ENCODE data around the gene PPM1E.
"Not testable (repeated sequence)": the region's sequence is repeated elsewhere in the genome, so short reads cannot be mapped to it uniquely, and the experiment has no call there.

Gene PPM1E

DNA sequence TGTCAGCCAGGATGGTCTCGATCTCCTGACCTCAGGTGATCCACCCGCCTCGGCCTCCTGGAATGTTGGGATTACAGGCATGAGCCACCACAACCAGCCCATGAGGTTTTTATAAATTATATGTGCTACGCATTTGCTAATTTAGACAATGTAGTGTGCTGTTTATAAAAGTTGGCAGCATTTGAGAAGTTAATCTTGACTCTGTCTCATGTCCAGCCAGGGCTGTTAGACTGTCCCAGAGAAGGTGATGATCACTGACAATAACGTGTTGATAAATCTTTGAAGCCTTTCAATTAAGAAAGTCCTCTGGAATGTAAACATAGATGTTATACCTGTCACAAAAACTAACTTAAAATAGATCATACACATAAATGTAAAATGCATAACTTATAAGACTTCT, 82.0 kb downstream of the PPM1E start:
- Histone ChIP-seq H3K4me3 (ENCODE audit: low read length in 2 of 2) (no peak overlapping the region), H3K27ac (ENCODE audit: low read length) (no peak overlapping the region), H3K4me1 (ENCODE audit: control insufficient read depth, insufficient read depth, low read length) (no peaks in the 10 kb centered on the region), H3K9ac (ENCODE audit: low read length in 2 of 2) (no peak overlapping the region), H3K9me3 (ENCODE audit: control insufficient read depth in 2 of 2, low read length in 2 of 2) (no peaks in the 10 kb centered on the region), H3K36me3 (ENCODE audit: control insufficient read depth in 2 of 2, insufficient read depth in 2 of 2, low read length in 2 of 2) (no peaks in the 10 kb centered on the region), H3K27me3 (ENCODE audit: control insufficient read depth in 1 of 2, insufficient read depth in 2 of 2, low read length in 2 of 2) (no peaks in the 10 kb centered on the region)

DNA sequence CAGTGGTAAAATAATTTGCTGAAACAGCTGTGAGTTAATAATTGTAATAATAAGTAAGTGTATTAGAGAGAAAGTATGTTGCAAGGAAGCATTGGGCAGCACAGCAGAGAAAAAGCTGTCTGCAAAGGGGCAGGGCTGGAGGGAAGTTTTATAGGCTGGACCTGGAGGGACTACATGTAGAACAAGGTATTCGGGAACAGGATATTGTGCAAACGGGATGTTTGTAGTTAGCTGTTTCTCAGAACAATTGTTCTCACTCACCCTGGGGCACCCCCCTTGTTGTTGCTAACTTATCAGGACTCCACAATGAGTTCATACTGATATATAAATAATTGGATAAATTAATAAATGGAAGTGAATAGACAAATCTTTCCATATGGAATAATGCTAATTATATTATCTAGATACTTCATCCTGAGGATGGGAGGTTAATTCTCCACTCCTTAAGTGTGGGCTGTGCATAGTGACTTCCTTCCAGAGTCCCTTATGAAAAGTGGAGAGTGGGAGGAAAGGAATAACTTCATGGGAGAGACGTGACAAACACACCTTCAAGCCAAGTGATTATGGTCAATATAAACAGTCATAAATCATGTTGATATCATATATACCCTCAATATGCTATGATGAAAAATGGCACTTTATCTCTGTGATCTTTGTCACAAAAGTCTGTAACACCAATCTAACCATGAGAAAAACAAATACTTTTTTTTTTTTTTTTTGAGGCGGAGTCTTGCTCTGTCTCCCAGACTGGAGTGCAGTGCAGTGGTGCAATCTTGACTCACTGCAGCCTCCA, 85.4 kb downstream of the PPM1E start:
- H3K9me3 ChIP-seq (ENCODE audit: control insufficient read depth in 2 of 2, low read length in 2 of 2): no peaks in the 10 kb centered on the region
- no peaks in the 10 kb centered on the region for H3K36me3 ChIP-seq (ENCODE audit: control insufficient read depth in 2 of 2, insufficient read depth in 2 of 2, low read length in 2 of 2)
- H3K27ac ChIP-seq (ENCODE audit: low read length): no peak overlapping the region
- H3K4me1 ChIP-seq (ENCODE audit: control insufficient read depth, insufficient read depth, low read length): no peaks in the 10 kb centered on the region
- no peak overlapping the region for H3K9ac ChIP-seq (ENCODE audit: low read length in 2 of 2)
- H3K4me3 ChIP-seq (ENCODE audit: low read length in 2 of 2): no peak overlapping the region
- H3K27me3 ChIP-seq (ENCODE audit: control insufficient read depth in 1 of 2, insufficient read depth in 2 of 2, low read length in 2 of 2): no peaks in the 10 kb centered on the region

DNA sequence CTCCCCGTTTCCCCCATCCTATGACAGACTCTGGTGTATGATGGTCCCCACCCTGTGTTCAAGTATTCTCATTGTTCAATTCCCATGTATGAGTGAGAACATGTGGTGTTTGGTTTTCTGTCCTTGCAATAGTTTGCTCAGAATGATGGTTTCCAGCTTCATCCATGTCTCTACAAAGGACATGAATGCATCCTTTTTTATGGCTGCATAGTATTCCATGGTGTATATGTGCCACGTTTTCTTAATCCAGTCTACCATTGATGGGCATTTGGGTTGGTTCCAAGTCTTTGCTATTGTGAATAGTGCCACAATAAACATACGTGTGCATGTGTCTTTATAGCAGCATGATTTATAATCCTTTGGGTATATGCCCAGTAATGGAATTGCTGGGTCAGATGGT, 90.8 kb downstream of the PPM1E start:
- H3K9me3 ChIP-seq (ENCODE audit: control insufficient read depth in 2 of 2, low read length in 2 of 2); H3K36me3 ChIP-seq (ENCODE audit: control insufficient read depth in 2 of 2, insufficient read depth in 2 of 2, low read length in 2 of 2); H3K9ac ChIP-seq (ENCODE audit: low read length in 2 of 2); H3K27me3 ChIP-seq (ENCODE audit: control insufficient read depth in 1 of 2, insufficient read depth in 2 of 2, low read length in 2 of 2); H3K27ac ChIP-seq (ENCODE audit: low read length); H3K4me1 ChIP-seq (ENCODE audit: control insufficient read depth, insufficient read depth, low read length); H3K4me3 ChIP-seq (ENCODE audit: low read length in 2 of 2): not testable (repeated sequence)

DNA sequence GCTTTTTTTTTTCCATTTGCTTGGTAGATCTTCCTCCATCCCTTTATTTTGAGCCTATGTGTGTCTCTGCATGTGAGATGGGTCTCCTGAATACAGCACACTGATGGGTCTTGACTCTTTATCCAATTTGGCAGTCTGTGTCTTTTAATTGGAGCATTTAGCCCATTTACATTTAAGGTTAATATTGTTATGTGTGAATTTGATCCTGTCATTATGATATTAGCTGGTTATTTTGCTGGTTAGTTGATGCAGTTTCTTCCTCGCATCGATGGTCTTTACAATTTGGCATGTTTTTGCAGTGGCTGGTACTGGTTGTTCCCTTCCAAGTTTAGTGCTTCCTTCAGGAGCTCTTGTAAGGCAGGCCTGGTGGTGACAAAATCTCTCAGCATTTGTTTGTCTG, 94.5 kb downstream of the PPM1E start:
- H3K27ac ChIP-seq (ENCODE audit: low read length); H3K9me3 ChIP-seq (ENCODE audit: control insufficient read depth in 2 of 2, low read length in 2 of 2); H3K27me3 ChIP-seq (ENCODE audit: control insufficient read depth in 1 of 2, insufficient read depth in 2 of 2, low read length in 2 of 2); H3K4me1 ChIP-seq (ENCODE audit: control insufficient read depth, insufficient read depth, low read length); H3K9ac ChIP-seq (ENCODE audit: low read length in 2 of 2); H3K36me3 ChIP-seq (ENCODE audit: control insufficient read depth in 2 of 2, insufficient read depth in 2 of 2, low read length in 2 of 2); H3K4me3 ChIP-seq (ENCODE audit: low read length in 2 of 2): not testable (repeated sequence)

DNA sequence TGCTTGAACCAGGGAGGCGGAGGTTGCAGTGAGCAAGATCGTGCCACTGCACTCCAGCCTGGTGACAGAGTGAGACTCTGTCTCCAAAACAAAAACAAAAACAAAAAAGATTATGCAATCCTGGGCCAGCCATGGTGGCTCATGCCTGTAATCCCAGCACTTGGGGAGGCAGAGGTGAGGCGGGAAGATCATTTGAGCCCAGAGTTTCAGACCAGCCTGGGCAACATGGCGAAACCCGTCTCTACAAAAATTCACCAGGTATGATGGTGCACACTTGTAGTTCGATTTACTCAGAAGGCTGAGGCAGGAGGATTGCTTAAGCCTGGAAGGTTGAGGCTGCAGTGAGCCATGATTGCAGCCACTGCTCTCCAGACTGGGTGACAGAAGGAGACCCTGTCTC, 109.6 kb downstream of the PPM1E start:
- no peak overlapping the region for H3K9ac ChIP-seq (ENCODE audit: low read length in 2 of 2)
- H3K27ac ChIP-seq (ENCODE audit: low read length): no peak overlapping the region
- no peak overlapping the region for H3K4me3 ChIP-seq (ENCODE audit: low read length in 2 of 2)
- no peaks in the 10 kb centered on the region for H3K36me3 ChIP-seq (ENCODE audit: control insufficient read depth in 2 of 2, insufficient read depth in 2 of 2, low read length in 2 of 2)
- H3K4me1 ChIP-seq (ENCODE audit: control insufficient read depth, insufficient read depth, low read length): no peaks in the 10 kb centered on the region
- no peaks in the 10 kb centered on the region for H3K27me3 ChIP-seq (ENCODE audit: control insufficient read depth in 1 of 2, insufficient read depth in 2 of 2, low read length in 2 of 2)
- no peaks in the 10 kb centered on the region for H3K9me3 ChIP-seq (ENCODE audit: control insufficient read depth in 2 of 2, low read length in 2 of 2)

DNA sequence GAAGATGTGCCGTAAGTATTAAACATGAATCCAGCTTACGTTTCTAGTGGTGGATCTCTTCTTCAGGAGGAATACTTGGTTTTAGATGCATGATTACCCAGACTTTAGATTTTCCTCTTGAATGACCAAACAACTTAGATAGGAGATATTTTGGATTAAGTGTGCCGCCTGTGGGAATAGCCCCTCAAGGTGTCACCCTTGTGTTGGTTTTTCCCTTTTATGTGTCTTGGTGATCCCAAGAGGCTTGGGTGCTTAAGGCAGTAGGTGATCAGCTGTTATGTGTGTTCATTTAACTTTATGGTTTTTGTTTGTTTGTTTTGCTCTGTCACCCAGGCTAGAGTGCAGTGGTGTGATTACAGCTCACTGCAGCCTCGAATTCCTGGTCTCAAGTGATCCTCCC, 115.1 kb downstream of the PPM1E start:
- H3K4me3 ChIP-seq (ENCODE audit: low read length in 2 of 2): no peak overlapping the region
- no peak overlapping the region for H3K27ac ChIP-seq (ENCODE audit: low read length)
- no peaks in the 10 kb centered on the region for H3K9me3 ChIP-seq (ENCODE audit: control insufficient read depth in 2 of 2, low read length in 2 of 2)
- H3K36me3 ChIP-seq (ENCODE audit: control insufficient read depth in 2 of 2, insufficient read depth in 2 of 2, low read length in 2 of 2): no peaks in the 10 kb centered on the region
- H3K4me1 ChIP-seq (ENCODE audit: control insufficient read depth, insufficient read depth, low read length): no peaks in the 10 kb centered on the region
- no peak overlapping the region for H3K9ac ChIP-seq (ENCODE audit: low read length in 2 of 2)
- no peaks in the 10 kb centered on the region for H3K27me3 ChIP-seq (ENCODE audit: control insufficient read depth in 1 of 2, insufficient read depth in 2 of 2, low read length in 2 of 2)

DNA sequence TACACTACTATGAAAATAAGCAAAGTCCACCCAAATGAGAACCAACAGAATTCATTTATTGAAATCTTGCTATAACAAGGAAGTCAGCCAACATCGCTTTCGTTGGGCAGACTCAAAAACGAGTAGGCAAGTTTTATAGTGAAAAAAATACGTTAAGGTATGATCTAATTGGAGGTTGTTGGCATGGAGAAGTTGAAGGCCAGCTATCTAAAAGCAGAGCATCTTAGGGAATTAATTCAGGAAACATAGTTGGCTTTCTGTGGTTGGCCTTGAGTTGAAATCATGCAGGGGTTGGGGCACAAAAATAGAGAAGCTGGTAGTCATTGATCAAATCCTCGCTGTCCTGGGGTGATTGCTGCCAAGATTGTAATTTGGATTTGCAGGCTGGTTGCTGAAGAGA, 118.3 kb downstream of the PPM1E start:
- Histone ChIP-seq H3K36me3 (ENCODE audit: control insufficient read depth in 2 of 2, insufficient read depth in 2 of 2, low read length in 2 of 2) (no peaks in the 10 kb centered on the region), H3K4me3 (ENCODE audit: low read length in 2 of 2) (no peak overlapping the region), H3K27me3 (ENCODE audit: control insufficient read depth in 1 of 2, insufficient read depth in 2 of 2, low read length in 2 of 2) (no peaks in the 10 kb centered on the region), H3K9me3 (ENCODE audit: control insufficient read depth in 2 of 2, low read length in 2 of 2) (no peaks in the 10 kb centered on the region), H3K4me1 (ENCODE audit: control insufficient read depth, insufficient read depth, low read length) (no peaks in the 10 kb centered on the region), H3K9ac (ENCODE audit: low read length in 2 of 2) (no peak overlapping the region), H3K27ac (ENCODE audit: low read length) (no peak overlapping the region)

DNA sequence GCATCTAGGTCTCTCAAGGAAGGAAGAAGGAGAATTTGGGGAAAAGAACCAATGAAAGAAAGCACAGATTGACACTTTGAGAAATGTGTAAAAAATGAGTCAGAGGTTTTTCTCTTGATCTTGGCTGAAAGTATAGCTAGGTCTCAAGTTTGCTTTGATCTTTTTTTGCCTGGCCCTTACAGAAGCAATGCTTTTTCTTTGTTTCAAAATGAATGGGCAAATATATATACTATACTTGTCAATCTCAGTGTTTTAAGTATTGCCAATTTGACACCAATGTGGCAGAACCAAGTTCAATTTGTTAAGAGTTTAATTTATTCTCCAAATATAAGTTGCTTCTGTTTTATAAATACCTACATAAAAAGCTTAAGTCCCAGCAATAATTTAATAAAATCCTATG, 119.6 kb downstream of the PPM1E start:
- Histone ChIP-seq H3K9me3 (ENCODE audit: control insufficient read depth in 2 of 2, low read length in 2 of 2) (no peaks in the 10 kb centered on the region), H3K4me1 (ENCODE audit: control insufficient read depth, insufficient read depth, low read length) (no peaks in the 10 kb centered on the region), H3K27ac (ENCODE audit: low read length) (no peak overlapping the region), H3K4me3 (ENCODE audit: low read length in 2 of 2) (no peak overlapping the region), H3K9ac (ENCODE audit: low read length in 2 of 2) (no peak overlapping the region), H3K27me3 (ENCODE audit: control insufficient read depth in 1 of 2, insufficient read depth in 2 of 2, low read length in 2 of 2) (no peaks in the 10 kb centered on the region), H3K36me3 (ENCODE audit: control insufficient read depth in 2 of 2, insufficient read depth in 2 of 2, low read length in 2 of 2) (no peaks in the 10 kb centered on the region)

DNA sequence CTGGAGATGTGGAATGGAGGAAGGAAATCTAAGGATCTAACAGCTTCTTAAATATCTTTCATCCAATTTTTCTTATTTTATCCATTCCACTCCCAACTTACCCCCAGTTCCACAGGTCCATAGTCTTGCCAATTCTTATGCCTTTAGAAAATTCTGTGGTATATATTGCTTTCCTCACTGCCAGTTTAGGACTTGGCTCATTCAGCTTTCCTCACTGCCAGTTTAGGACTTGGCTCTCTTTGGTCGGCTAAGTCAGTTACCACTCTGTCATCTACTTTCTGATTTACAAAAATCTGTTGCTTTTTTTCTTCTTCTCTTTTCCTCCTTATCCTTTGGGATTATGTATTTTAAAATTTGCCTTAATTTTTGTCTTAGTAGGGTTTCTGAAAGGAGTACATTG, 128.5 kb downstream of the PPM1E start:
- H3K4me1 ChIP-seq (ENCODE audit: control insufficient read depth, insufficient read depth, low read length): no peaks in the 10 kb centered on the region
- H3K27me3 ChIP-seq (ENCODE audit: control insufficient read depth in 1 of 2, insufficient read depth in 2 of 2, low read length in 2 of 2): no peaks in the 10 kb centered on the region
- H3K4me3 ChIP-seq (ENCODE audit: low read length in 2 of 2): no peak overlapping the region
- no peaks in the 10 kb centered on the region for H3K9me3 ChIP-seq (ENCODE audit: control insufficient read depth in 2 of 2, low read length in 2 of 2)
- no peak overlapping the region for H3K27ac ChIP-seq (ENCODE audit: low read length)
- H3K36me3 ChIP-seq (ENCODE audit: control insufficient read depth in 2 of 2, insufficient read depth in 2 of 2, low read length in 2 of 2): no peaks in the 10 kb centered on the region
- H3K9ac ChIP-seq (ENCODE audit: low read length in 2 of 2): no peak overlapping the region

DNA sequence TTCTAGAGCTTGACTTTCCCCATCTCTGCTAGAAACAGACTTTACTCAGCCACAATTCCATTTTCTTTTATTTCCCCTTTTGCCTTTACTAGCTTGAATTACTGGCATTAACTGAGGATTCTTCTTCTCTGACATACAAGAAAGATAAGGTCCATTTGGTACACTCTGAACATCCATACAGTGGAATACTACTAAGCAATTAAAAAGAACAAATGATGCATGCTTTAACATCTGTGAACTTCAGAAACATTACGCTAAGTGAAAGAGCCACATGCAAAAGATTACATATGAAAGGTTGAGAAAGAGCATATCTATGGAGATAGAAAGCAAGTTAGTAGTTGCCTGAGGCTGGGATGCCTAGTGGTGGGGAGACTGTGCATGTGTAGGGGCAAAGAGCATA, 130.9 kb downstream of the PPM1E start:
- Histone ChIP-seq H3K4me3 (ENCODE audit: low read length in 2 of 2) (no peak overlapping the region), H3K27ac (ENCODE audit: low read length) (no peak overlapping the region), H3K36me3 (ENCODE audit: control insufficient read depth in 2 of 2, insufficient read depth in 2 of 2, low read length in 2 of 2) (no peaks in the 10 kb centered on the region), H3K9ac (ENCODE audit: low read length in 2 of 2) (no peak overlapping the region), H3K9me3 (ENCODE audit: control insufficient read depth in 2 of 2, low read length in 2 of 2) (no peaks in the 10 kb centered on the region), H3K27me3 (ENCODE audit: control insufficient read depth in 1 of 2, insufficient read depth in 2 of 2, low read length in 2 of 2) (no peaks in the 10 kb centered on the region), H3K4me1 (ENCODE audit: control insufficient read depth, insufficient read depth, low read length) (no peaks in the 10 kb centered on the region)

DNA sequence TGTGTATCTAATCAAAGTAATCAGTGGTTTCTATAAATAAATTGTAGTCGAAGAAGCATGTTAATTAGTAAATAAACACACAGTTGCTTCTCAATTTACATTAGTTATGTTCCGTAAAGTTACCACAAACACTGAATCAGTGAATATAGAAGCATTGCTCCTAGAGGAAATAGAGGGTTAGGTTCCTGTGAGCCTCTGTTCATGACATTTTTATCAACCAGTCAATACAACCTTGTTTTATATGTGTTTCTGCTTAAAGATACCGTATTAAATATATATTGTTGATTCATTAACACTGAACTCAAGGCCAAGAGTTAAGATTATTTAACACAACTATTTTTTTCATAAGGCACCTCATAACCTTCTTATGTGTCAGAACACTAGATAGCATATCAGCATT, 134.3 kb downstream of the PPM1E start:
- no peak overlapping the region for H3K4me3 ChIP-seq (ENCODE audit: low read length in 2 of 2)
- no peak overlapping the region for H3K27ac ChIP-seq (ENCODE audit: low read length)
- H3K4me1 ChIP-seq (ENCODE audit: control insufficient read depth, insufficient read depth, low read length): no peaks in the 10 kb centered on the region
- no peaks in the 10 kb centered on the region for H3K36me3 ChIP-seq (ENCODE audit: control insufficient read depth in 2 of 2, insufficient read depth in 2 of 2, low read length in 2 of 2)
- H3K9ac ChIP-seq (ENCODE audit: low read length in 2 of 2): no peak overlapping the region
- H3K27me3 ChIP-seq (ENCODE audit: control insufficient read depth in 1 of 2, insufficient read depth in 2 of 2, low read length in 2 of 2): no peaks in the 10 kb centered on the region
- no peaks in the 10 kb centered on the region for H3K9me3 ChIP-seq (ENCODE audit: control insufficient read depth in 2 of 2, low read length in 2 of 2)
